HUES48 (cell line): ENCODE results near the gene HLA-DMB.
A peak's percentile ranks its signal among the peaks of the same experiment; 100 is the strongest.

Source experiments
- H3K27ac ChIP-seq: one replicate; pipeline ENCODE4 v1.7.0; 2013; ENCODE audit warnings: low read depth, low read length, inconsistent platforms
- H3K27me3 ChIP-seq: 2 replicates; pipeline ENCODE4 v1.6.1; 2013; ENCODE audit warnings: mild to moderate bottlenecking, low read length; ENCODE audit not compliant: control insufficient read depth, insufficient read depth
- H3K36me3 ChIP-seq: 2 replicates; pipeline ENCODE4 v1.6.1; 2013; ENCODE audit warnings: low read length; ENCODE audit not compliant: control insufficient read depth, insufficient read depth
- H3K4me1 ChIP-seq: 2 replicates; pipeline ENCODE4 v1.6.1; 2013; ENCODE audit warnings: mild to moderate bottlenecking, low read length; ENCODE audit not compliant: control insufficient read depth, insufficient read depth
- H3K4me3 ChIP-seq: 2 replicates; pipeline ENCODE4 v1.5.1; 2013; ENCODE audit warnings: mild to moderate bottlenecking, low read depth, low read length
- H3K9ac ChIP-seq: 2 replicates; pipeline ENCODE4 v1.6.1; 2013; ENCODE audit warnings: mild to moderate bottlenecking, low read depth, low read length, moderate library complexity
- H3K9me3 ChIP-seq: 2 replicates; pipeline ENCODE4 v1.6.1; 2013; ENCODE audit warnings: low read length; ENCODE audit not compliant: control insufficient read depth, insufficient read depth

Gene HLA-DMB

DNA sequence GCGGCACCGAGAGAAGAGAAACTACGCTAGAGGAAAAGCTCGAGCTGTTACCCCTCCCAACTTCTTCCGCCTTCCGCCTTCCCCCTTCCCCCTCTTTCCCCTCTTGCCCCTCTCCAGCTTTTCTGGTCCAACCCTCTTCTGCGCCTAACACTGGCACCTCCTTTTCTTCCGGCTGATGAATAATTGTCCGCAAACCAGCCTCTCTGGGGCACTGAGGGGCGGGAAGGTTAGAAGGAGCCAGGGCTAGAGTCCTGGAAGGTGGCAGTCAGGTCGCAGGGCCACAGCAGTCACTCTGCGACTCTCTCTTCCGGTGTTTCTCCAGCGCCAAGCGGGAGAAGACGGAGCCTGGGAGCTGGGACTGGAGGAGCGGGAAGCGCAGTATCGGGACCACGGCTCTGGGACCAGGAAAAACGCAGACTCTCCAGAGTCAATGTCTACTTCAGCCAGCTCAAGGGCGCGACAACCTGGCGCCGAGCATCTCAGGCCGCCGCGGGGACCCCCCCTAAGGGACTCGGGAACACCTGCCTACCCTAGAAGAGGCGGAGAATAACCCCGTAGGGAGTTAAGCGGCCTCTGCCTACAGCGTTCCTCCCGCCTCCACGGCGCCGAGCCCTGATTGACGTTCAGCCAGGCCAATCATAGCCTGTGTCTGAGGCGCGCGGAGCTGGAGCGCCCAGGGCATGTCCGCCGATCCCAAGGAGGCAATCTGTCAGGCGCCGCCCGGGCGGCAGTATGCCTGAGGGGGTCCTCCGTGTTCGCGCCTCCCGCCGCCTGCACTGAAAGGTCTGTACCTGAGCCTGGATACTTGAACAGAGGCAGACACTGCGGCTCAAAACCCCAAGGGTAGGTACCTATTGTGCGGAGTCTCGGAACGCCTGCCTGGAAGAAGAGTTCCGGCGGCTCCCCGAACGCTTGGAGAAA is 46.5 kb downstream of the HLA-DMB start:
- H3K4me1 ChIP-seq: 0 out of 2 replicates have a peak, but pooled peaks cover 4% of the 10 kb centered on the region

DNA sequence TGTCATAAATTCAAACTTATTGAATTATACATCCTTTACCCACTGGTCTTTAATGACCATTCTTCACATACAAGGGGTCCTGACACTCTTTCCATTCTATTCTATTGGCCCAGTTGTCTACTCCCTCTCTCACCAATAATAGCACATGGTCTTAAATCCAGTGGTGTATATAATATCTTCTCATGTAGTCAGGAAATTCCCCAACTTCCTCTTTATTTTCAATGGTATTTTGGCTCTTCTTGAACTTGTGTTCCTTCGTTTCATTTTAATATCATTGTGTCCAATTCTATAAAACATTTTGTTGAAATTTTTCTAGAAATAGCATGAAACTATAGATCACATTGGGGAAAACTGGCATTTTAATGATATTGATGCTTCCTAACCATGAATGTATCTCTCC is 50.0 kb downstream of the HLA-DMB start:
- H3K9me3 ChIP-seq: no peaks in the 10 kb centered on the region
- 0 out of 2 replicates have a peak, but pooled peaks cover 4% of the 10 kb centered on the region for H3K4me1 ChIP-seq
- H3K9ac ChIP-seq: no peak overlapping the region
- H3K27me3 ChIP-seq: no peaks in the 10 kb centered on the region
- H3K4me3 ChIP-seq: no peak overlapping the region
- no peaks in the 10 kb centered on the region for H3K36me3 ChIP-seq
- H3K27ac ChIP-seq: no peak overlapping the region

More for the DNA sequence above, 46.5 kb downstream of the HLA-DMB start:
- Histone ChIP-seq H3K27me3 (no peaks in the 10 kb centered on the region), H3K36me3 (0 out of 2 replicates have a peak, but pooled peaks cover 3% of the 10 kb centered on the region), H3K9me3 (no peaks in the 10 kb centered on the region), H3K4me3 (peak overlapping the region; percentile 95), H3K27ac (peak overlapping the region; percentile 94), H3K9ac (peak overlapping the region; percentile 44; the same call in 1 of the 2 replicates)

DNA sequence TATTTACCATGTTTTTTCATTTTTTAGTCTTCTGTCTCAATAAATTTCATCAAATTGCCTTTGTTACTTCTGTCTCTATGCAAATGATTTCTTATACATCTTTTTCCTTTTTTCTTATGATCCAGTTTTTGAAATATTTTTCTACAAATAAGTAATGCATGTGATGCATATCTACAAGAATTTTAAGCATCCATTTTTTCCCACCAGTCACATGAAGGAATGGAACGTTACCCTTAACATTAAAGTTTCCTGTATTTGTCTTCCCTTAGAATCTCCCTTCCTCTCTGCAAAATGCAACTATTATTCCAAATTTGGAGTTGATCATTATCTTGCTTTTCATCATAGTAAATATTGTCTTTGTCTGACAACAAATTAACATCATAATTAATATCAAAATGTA is 51.3 kb downstream of the HLA-DMB start:
- no peak overlapping the region for H3K9ac ChIP-seq
- H3K9me3 ChIP-seq: no peaks in the 10 kb centered on the region
- H3K4me3 ChIP-seq: no peak overlapping the region
- H3K27ac ChIP-seq: no peak overlapping the region
- no peaks in the 10 kb centered on the region for H3K36me3 ChIP-seq
- H3K27me3 ChIP-seq: no peaks in the 10 kb centered on the region
- H3K4me1 ChIP-seq: no peaks in the 10 kb centered on the region

DNA sequence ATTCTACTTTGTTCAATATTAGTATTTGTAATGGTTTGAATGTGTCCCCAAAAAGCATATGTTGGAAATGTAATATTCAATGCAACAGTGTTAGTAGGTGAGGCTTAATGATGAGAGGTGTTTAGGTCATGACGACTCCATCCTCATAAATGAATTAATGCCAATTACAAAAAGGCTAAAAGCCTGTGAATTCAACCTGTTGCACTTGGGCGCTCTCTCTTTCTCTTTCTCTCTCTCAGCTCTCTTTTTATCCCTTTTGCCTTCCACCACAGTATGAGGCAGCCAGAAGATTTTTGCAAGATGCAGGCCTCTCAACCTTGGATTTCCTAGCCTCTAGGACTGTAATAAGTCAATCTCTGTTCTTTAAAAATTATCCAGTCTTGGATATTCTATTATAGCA is 52.3 kb downstream of the HLA-DMB start:
- Histone ChIP-seq H3K36me3 (no peaks in the 10 kb centered on the region), H3K27ac (no peak overlapping the region), H3K4me3 (no peak overlapping the region), H3K9ac (no peak overlapping the region), H3K9me3 (no peaks in the 10 kb centered on the region), H3K4me1 (no peaks in the 10 kb centered on the region), H3K27me3 (no peaks in the 10 kb centered on the region)

DNA sequence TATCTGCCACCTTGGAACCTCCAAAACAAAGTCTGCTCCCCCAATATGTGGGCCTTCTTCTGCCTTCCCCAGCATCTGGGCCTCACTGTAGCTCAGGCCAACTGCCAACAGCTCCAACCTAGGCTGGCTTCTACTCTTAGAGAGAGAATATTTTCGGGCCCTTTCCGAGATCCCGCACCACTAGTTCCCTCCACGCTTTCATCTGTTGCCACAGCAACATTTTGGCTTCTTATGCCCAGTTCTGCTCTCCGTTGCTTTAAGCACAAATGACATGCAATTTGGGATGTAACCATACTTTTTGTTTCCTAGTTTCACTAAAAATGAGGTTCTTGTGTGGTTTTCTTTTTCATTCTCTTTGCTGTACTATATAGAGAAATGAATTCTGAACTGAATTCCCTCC is 53.2 kb downstream of the HLA-DMB start:
- Histone ChIP-seq H3K27me3 (no peaks in the 10 kb centered on the region), H3K9me3 (no peaks in the 10 kb centered on the region), H3K4me3 (no peak overlapping the region), H3K36me3 (no peaks in the 10 kb centered on the region), H3K27ac (no peak overlapping the region), H3K4me1 (no peaks in the 10 kb centered on the region), H3K9ac (no peak overlapping the region)

DNA sequence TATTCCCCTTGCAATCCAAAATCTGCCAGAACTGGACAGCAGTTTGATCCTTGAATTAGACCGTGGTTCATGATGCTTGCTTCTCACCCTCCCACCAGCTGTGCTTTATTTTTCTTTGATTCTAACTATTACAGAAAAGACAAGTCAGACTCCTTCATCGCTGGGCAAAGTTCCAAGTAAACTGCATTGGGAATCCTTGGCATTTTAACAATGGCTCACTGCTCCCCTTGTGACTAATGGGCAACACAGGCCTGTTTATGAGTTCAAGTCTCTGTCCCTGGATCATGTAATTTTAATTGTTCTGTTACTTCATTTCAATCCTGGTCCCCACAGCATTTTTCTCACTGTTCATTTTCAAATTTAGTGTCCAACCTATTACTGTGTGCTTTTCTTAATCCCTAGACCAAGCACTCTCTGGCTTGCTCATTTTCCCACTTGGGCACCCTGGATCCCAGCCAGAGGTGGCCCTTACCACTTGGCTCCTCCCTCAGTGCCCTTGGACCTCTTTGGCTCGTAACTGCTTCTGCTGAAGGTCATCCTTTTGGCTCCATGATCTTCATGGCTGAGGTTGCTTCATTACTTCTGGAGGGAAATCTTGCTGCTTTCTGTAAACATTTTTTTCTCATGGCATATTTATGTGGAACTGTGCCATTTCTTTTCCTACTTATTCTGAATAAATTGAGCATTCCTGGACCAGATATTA is 54.0 kb downstream of the HLA-DMB start:
- Histone ChIP-seq H3K27me3 (no peaks in the 10 kb centered on the region), H3K4me1 (no peaks in the 10 kb centered on the region), H3K27ac (no peak overlapping the region), H3K4me3 (no peak overlapping the region), H3K9ac (no peak overlapping the region), H3K9me3 (no peaks in the 10 kb centered on the region), H3K36me3 (no peaks in the 10 kb centered on the region)

DNA sequence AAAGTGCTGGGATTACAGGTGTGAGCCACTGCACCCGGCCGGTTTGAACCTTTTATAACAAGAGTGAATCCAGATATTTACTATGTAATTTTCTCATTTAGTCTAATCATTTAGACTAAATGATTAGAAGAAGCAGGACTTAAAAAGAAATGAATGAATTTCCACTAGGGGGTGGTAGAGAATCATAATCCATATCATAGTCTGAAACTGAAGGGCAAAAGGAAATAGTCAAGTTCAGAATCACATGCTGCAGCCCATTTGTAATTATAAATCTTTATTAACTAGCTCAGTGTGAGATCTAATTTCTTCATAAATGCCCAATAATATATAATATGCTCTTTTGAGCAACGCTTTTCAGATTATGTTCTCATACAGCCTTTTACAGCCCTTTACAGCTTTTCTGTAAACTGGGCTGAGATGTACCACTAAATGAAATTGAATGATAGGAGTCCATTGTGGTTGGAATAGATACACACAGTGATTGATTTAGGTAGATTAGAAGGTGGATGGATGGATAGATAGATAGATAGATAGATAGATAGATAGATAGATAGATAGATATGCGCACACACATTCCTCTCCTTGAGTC is 55.0 kb downstream of the HLA-DMB start:
- no peak overlapping the region for H3K27ac ChIP-seq
- no peaks in the 10 kb centered on the region for H3K4me1 ChIP-seq
- no peaks in the 10 kb centered on the region for H3K9me3 ChIP-seq
- no peak overlapping the region for H3K9ac ChIP-seq
- H3K27me3 ChIP-seq: no peaks in the 10 kb centered on the region
- no peak overlapping the region for H3K4me3 ChIP-seq
- H3K36me3 ChIP-seq: no peaks in the 10 kb centered on the region
